Testis (tissue), 2 donors: ENCODE results near the gene COX4I2.

Experiments
- POLR2A ChIP-seq: fragments of 450-650 bp; IDR thresholded peaks from one replicate; pipeline ENCODE4 v1.6.1; 2017; ENCODE audit warnings: antibody characterized with exemption, mild to moderate bottlenecking, moderate library complexity
- TF ChIP-seq, protein P1 (sequence below), 3 experiments: fragments of 450-650 bp in 2 of 3; fragments of 200-600 bp in 1 of 3; sonication (generic) in 1 of 3; IDR thresholded peaks; one replicate each; pipeline ENCODE4 v1.5.1; 2016 to 2019; ENCODE audit warnings: antibody characterized with exemption in 3 of 3, mild to moderate bottlenecking in 2 of 3, moderate library complexity in 1 of 3

DNA sequence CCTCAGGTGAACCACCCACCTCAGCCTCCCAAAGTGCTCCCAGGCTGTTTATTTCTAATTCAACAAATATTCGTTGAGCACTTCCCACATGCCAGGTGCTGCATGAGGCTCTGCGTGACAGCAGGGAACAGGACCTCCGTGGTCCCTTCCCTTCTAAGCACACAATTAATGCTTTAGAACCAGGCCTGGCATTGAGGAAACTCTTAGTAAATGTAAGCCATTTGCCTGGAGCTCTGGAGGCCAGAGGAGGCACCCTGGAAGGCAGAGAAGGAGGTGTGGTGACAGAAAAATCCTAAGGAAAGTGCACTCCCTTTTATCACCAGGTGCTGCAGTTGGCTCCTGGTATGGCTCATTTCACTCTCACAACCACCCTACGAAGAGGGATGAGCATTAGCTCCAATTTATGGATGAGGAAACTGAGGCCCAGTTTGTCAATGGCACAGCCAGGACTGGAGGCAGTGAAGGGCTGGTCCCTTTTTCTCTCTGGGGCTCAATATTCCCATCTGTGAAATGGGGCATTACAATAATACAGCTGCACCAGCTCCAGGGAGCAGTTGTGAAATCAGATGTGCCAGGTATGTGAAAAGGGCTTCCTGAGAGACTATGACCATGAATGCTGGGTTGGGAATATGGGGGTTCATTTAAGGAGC is 40.8 kb upstream of the COX4I2 start:
- TF ChIP-seq, protein P1, sequence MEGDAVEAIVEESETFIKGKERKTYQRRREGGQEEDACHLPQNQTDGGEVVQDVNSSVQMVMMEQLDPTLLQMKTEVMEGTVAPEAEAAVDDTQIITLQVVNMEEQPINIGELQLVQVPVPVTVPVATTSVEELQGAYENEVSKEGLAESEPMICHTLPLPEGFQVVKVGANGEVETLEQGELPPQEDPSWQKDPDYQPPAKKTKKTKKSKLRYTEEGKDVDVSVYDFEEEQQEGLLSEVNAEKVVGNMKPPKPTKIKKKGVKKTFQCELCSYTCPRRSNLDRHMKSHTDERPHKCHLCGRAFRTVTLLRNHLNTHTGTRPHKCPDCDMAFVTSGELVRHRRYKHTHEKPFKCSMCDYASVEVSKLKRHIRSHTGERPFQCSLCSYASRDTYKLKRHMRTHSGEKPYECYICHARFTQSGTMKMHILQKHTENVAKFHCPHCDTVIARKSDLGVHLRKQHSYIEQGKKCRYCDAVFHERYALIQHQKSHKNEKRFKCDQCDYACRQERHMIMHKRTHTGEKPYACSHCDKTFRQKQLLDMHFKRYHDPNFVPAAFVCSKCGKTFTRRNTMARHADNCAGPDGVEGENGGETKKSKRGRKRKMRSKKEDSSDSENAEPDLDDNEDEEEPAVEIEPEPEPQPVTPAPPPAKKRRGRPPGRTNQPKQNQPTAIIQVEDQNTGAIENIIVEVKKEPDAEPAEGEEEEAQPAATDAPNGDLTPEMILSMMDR (IDR thresholded peaks at IDR 0.05) = no peak
- TF ChIP-seq POLR2A = no peak
